Endothelial cell (in vitro differentiated cells): ENCODE data around the gene COPS6. TPM values are rescaled to one million over a fixed set of nuclear protein-coding genes. Genes with fewer than 3 reads are reported as not detected.

Source experiments
- DNase-seq: peaks from one replicate; pipeline ENCODE4 v3.0.0; 2021; ENCODE audit warnings: low spot score
- H3K27ac Mint-ChIP-seq: one replicate; pipeline ENCODE4 v1.8.0; 2021; ENCODE audit warnings: mixed read lengths, inconsistent platforms; ENCODE audit not compliant: unreplicated experiment
- H3K27me3 Mint-ChIP-seq: one replicate; pipeline ENCODE4 v1.8.0; 2021; ENCODE audit warnings: mild to moderate bottlenecking, moderate library complexity, mixed read lengths, inconsistent platforms; ENCODE audit not compliant: unreplicated experiment
- H3K36me3 Mint-ChIP-seq: one replicate; pipeline ENCODE4 v1.8.0; 2021; ENCODE audit warnings: mild to moderate bottlenecking, low read depth, mixed read lengths, inconsistent platforms; ENCODE audit not compliant: unreplicated experiment
- H3K4me1 Mint-ChIP-seq: one replicate; pipeline ENCODE4 v1.8.0; 2021; ENCODE audit warnings: mild to moderate bottlenecking, mixed read lengths, inconsistent platforms; ENCODE audit not compliant: unreplicated experiment
- H3K4me3 Mint-ChIP-seq: one replicate; pipeline ENCODE4 v1.8.0; 2021; ENCODE audit warnings: mild to moderate bottlenecking, mixed read lengths, inconsistent platforms; ENCODE audit not compliant: unreplicated experiment
- H3K9me3 Mint-ChIP-seq: one replicate; pipeline ENCODE4 v1.8.0; 2021; ENCODE audit warnings: mixed read lengths, inconsistent platforms; ENCODE audit not compliant: unreplicated experiment
- total RNA-seq: library from RNA; stranded (reverse); fragmentation: NEBNext Ultra II Directional; extraction: Animal tissue kit (Norgen Biotek cat#: 25700); gene quantifications from one replicate; pipeline ENCODE4 v1.2.1, GENCODE V29; 2021; ENCODE audit not compliant: unreplicated experiment
- TF ChIP-seq, protein P1 (sequence below): fragments of 200-600 bp; sonication (generic); IDR thresholded peaks from one replicate; pipeline ENCODE4 v1.5.0; 2021; ENCODE audit warnings: antibody characterized with exemption; ENCODE audit not compliant: unreplicated experiment

Gene COPS6
- total RNA-seq, 1 donor from 2014 or later = 82.4 TPM

DNA sequence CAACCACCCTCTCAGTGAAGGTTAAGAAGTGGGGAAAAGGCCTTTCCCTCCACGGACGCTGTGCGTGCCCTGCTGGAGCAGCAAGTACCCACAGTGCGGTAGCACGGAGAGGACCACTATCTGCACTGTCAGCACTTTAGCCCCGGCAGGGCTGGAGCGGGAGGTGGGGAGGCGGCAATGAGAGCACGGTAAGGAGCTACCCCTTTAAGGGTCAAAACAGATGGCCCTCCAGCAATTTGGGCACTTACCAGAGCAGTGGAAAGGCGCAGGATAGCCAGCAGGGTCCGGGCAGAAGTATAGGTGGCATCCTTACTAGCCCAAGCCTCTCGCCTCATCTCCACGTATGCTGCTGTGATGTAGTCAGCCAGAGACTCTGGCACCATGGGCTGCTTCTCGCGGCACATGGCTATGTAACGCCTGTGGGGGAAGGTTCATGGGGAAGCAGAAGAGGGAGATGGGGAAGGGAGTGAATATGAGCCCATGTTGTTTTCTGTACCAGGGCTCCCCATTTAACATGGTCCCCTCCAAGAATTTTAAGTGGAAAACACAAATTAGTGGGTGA is 5.2 kb downstream of the COPS6 start:
- H3K36me3 Mint-ChIP-seq = peaks cover 72% of the 10 kb centered on the region
- H3K9me3 Mint-ChIP-seq = no peaks in the 10 kb centered on the region
- H3K4me3 Mint-ChIP-seq = peak overlapping the region; percentile 25
- peaks cover 38% of the 10 kb centered on the region for H3K27me3 Mint-ChIP-seq
- DNase-seq = no peak
- TF ChIP-seq, protein P1, sequence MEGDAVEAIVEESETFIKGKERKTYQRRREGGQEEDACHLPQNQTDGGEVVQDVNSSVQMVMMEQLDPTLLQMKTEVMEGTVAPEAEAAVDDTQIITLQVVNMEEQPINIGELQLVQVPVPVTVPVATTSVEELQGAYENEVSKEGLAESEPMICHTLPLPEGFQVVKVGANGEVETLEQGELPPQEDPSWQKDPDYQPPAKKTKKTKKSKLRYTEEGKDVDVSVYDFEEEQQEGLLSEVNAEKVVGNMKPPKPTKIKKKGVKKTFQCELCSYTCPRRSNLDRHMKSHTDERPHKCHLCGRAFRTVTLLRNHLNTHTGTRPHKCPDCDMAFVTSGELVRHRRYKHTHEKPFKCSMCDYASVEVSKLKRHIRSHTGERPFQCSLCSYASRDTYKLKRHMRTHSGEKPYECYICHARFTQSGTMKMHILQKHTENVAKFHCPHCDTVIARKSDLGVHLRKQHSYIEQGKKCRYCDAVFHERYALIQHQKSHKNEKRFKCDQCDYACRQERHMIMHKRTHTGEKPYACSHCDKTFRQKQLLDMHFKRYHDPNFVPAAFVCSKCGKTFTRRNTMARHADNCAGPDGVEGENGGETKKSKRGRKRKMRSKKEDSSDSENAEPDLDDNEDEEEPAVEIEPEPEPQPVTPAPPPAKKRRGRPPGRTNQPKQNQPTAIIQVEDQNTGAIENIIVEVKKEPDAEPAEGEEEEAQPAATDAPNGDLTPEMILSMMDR = no peak
- H3K27ac Mint-ChIP-seq = no peak overlapping the region
- peaks cover 64% of the 10 kb centered on the region for H3K4me1 Mint-ChIP-seq

GRCh38 chr7:100095289-100095688 is 6.5 kb downstream of the COPS6 start:
- H3K27ac Mint-ChIP-seq = peak overlapping the region; percentile 74
- peaks cover 77% of the 10 kb centered on the region for H3K36me3 Mint-ChIP-seq
- H3K4me1 Mint-ChIP-seq = peaks cover 68% of the 10 kb centered on the region
- DNase-seq = no peak
- peak overlapping the region; percentile 74 for H3K4me3 Mint-ChIP-seq
- H3K9me3 Mint-ChIP-seq = no peaks in the 10 kb centered on the region
- TF ChIP-seq, protein P1 = no peak
- peaks cover 48% of the 10 kb centered on the region for H3K27me3 Mint-ChIP-seq

- Mint-ChIP-seq H3K27me3 (peaks cover 49% of the 10 kb centered on the region), H3K9me3 (no peaks in the 10 kb centered on the region), H3K27ac (peak overlapping the region; percentile 74), H3K4me1 (peaks cover 64% of the 10 kb centered on the region), H3K4me3 (peak overlapping the region; percentile 67), H3K36me3 (peaks cover 77% of the 10 kb centered on the region)
- TF ChIP-seq, protein P1 = no peak
- DNase-seq = no peak
Observed at GRCh38 chr7:100095704-100096103, 6.9 kb downstream of the COPS6 start.

DNA sequence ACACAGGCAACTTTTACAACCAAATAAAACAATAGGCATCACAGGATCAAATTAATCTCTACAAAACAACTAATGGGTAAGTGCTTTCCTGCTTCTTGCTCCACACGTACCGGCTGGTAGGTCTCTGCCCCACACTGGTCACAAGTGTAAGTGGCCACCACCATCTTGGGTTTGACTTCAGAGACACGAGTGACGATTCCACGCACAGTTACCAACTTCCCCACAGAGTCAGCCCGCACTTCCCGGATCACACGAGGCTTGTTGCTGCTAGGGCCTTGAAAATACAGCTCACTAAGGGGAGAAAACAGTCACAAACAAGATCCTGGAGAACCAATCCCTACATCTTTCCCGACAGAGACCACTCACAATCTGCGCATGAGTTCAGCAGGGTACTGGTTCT is 10.1 kb downstream of the COPS6 start:
- H3K27ac Mint-ChIP-seq = peak overlapping the region; percentile 93
- H3K27me3 Mint-ChIP-seq = peaks cover 55% of the 10 kb centered on the region
- peaks cover 56% of the 10 kb centered on the region for H3K36me3 Mint-ChIP-seq
- no peak for DNase-seq
- H3K4me3 Mint-ChIP-seq = peak overlapping the region; percentile 93
- peaks cover 54% of the 10 kb centered on the region for H3K4me1 Mint-ChIP-seq
- no peaks in the 10 kb centered on the region for H3K9me3 Mint-ChIP-seq
- TF ChIP-seq, protein P1 = no peak

GRCh38 chr7:100099452-100099851 is 10.7 kb downstream of the COPS6 start:
- H3K4me3 Mint-ChIP-seq = peak overlapping the region; percentile 93
- peak overlapping the region; percentile 93 for H3K27ac Mint-ChIP-seq
- no peak for DNase-seq
- H3K4me1 Mint-ChIP-seq = peaks cover 53% of the 10 kb centered on the region
- TF ChIP-seq, protein P1 = no peak
- peaks cover 54% of the 10 kb centered on the region for H3K36me3 Mint-ChIP-seq
- no peaks in the 10 kb centered on the region for H3K9me3 Mint-ChIP-seq
- peaks cover 55% of the 10 kb centered on the region for H3K27me3 Mint-ChIP-seq
